Upper lobe of left lung (tissue), 6 donors: ENCODE data around the gene RNF17. TPM values are rescaled to one million over a fixed set of nuclear protein-coding genes. Genes with fewer than 3 reads are reported as not detected.
"Not testable (repeated sequence)": the region's sequence is repeated elsewhere in the genome, so short reads cannot be mapped to it uniquely, and the experiment has no call there.

Experiments used
- ATAC-seq, 2 donors: fragments of 200-7000 bp; cut with Tn5 transposase; one replicate each; pipeline ENCODE4 v1.9.1; 2022; ENCODE audit warnings: mild to moderate bottlenecking in 2 of 2, moderate library complexity in 2 of 2; ENCODE audit not compliant: low FRiP score in 2 of 2
- DNase-seq, 2 donors: peaks; one replicate each; pipeline ENCODE4 v3.0.0-alpha.2; 2019 to 2020
- H3K27ac ChIP-seq, 4 donors: fragments of 200-600 bp; sonication (generic); one replicate each; pipeline ENCODE4 v1.5.1; 2016 to 2019
- H3K27me3 ChIP-seq, 4 donors: fragments of 200-600 bp; sonication (generic); one replicate each; pipeline ENCODE4 v1.5.1; 2017 to 2019
- H3K36me3 ChIP-seq, 4 donors: fragments of 200-600 bp; sonication (generic); one replicate each; pipeline ENCODE4 v1.5.1; 2016 to 2019
- H3K4me1 ChIP-seq, 4 donors: fragments of 200-600 bp; sonication (generic); one replicate each; pipeline ENCODE4 v1.5.1; 2018 to 2019
- H3K4me3 ChIP-seq, 4 donors: fragments of 200-600 bp; sonication (generic); one replicate each; pipeline ENCODE4 v1.5.1; 2017 to 2019; ENCODE audit warnings: mild to moderate bottlenecking in 2 of 4, moderate library complexity in 1 of 4
- H3K9me3 ChIP-seq, 4 donors: fragments of 200-600 bp; sonication (generic); one replicate each; pipeline ENCODE4 v1.5.1; 2018 to 2019
- CTCF ChIP-seq, 6 experiments: fragments of 450-650 bp in 4 of 6; fragments of 200-600 bp in 2 of 6; sonication (generic) in 2 of 6; IDR thresholded peaks; one replicate each; pipeline ENCODE4 v1.5.1; 2016 to 2019; ENCODE audit warnings: antibody characterized with exemption in 6 of 6
- EP300 ChIP-seq, 4 donors: sonication (generic); formaldehyde crosslinking; IDR thresholded peaks; one replicate each; pipeline ENCODE4 v1.5.1; 2017; ENCODE audit warnings: antibody characterized with exemption in 4 of 4, control low read depth in 2 of 4
- POLR2A ChIP-seq, 4 donors: fragments of 450-650 bp; IDR thresholded peaks; one replicate each; pipeline ENCODE4 v1.5.1; 2016 to 2017; ENCODE audit warnings: antibody characterized with exemption in 4 of 4, mild to moderate bottlenecking in 2 of 4
- POLR2AphosphoS5 ChIP-seq, 2 donors: sonication (generic); formaldehyde crosslinking; IDR thresholded peaks; one replicate each; pipeline ENCODE4 v1.5.1; 2017; ENCODE audit warnings: antibody characterized with exemption in 2 of 2
- WGBS, 2 donors: methylation state at CpG; one replicate each; pipeline ENCODE4 v1.1.5; 2017 to 2018; 5-methylcytosine and 5-hydroxymethylcytosine counted together
- total RNA-seq, 6 donors: library from RNA; depleted of rRNA in 4 of 6; stranded (reverse); fragments of >200 nt in 4 of 6; gene quantifications; one replicate each; pipeline versions ENCODE4 v1.1.0 to v1.2.1, GENCODE V29; 2016 to 2021
- donor health status: DM: no; HTN: no; CAD: no; lungs with moderate emphysema.
- donor health status: DM: no; HTN: yes; CAD: no; lungs with severe emphysema.

RNF17 gene
- total RNA-seq, 6 donors from 2014 or later: 0.27 to 1.9 TPM; not detected in 4

DNA sequence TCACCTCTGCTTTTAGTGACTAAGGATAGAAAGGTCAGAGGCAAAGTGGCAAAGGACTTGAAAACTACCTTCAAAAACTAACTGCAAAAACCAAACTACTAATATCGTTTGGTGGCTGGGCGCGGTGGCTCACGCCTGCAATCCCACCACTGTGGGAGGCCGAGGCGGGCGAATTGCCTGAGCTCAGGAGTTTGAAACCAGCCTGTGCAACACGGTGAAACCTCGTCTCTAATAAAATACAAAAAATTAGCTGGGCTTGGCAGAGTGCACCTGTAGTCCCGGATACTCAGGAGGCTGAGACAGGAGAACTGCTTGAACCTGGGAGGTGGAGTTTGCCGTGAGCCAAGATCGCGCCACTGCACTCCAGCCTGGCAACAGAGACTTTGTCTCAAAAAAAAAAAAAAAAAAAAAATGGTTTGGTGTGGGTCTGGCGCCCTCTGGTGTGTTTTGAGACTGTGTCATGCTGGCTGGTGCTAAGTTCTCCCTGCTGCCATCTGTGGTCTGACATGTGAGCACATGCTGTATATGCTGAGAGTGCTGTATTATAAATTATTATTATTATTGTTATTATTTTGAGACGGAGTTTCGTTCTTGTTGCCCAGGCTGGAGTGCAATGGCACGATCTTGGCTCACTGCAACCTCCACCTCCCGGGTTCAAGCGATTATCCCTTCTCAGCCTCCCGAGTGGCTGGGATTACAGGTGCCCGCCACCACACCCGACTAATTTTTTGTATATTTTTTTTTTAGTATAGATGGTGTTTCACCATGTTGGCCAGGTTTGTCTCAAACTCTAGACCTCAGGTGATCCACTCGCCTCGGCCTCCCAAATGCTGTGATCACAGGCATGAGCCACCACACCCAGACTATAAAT, 36.0 kb upstream of the RNF17 start:
- Histone ChIP-seq H3K9me3 (no peaks in the 10 kb centered on the region), H3K27ac (no peak overlapping the region), H3K4me1 (peaks cover 0 to 4% (median 0%) of the 10 kb centered on the region in 4 donors), H3K27me3 (no peaks in the 10 kb centered on the region), H3K36me3 (no peaks in the 10 kb centered on the region), H3K4me3 (no peak overlapping the region)
- TF ChIP-seq EP300 (IDR thresholded peaks at IDR 0.05) (no peak), CTCF (IDR thresholded peaks at IDR 0.05) (peak; percentile 22 to 70 (median 55))
- WGBS, 2 donors: 61 to 66% methylated on average over 24 of the region's 24 CpGs
- peak; percentile 93 for ATAC-seq
- DNase-seq: peak in 1 of 2 donors; percentile 69

- not testable (repeated sequence) for H3K27me3 ChIP-seq, H3K36me3 ChIP-seq, DNase-seq, H3K4me3 ChIP-seq, H3K4me1 ChIP-seq, ATAC-seq, H3K9me3 ChIP-seq, H3K27ac ChIP-seq
- 91 to 92% methylated on average over 4 of the region's 4 CpGs for WGBS, 2 donors
Measured at GRCh38 chr13:24730873-24731567, 32.9 kb upstream of the RNF17 start.

DNA sequence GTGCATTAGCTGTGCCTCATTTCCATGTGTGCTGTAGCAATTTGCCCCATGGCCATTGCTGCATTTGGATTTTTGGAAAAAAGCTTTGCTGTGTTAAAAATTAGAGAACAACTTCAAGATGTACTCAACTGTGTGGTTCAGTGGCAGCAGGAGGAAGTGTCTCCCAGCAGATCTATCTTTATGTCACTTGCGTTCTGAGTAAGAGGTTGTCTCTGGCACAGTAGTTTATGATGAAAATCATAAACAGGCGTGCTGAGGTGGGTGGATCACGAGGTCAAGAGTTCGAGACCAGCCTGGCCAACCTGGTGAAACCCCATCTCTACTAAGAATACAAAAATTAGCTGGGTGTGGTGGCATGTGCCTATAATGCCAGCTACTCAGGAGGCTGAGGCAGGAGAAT, 29.0 kb upstream of the RNF17 start:
- ATAC-seq: no peak
- no peak for DNase-seq
- Histone ChIP-seq H3K9me3 (no peaks in the 10 kb centered on the region), H3K36me3 (no peaks in the 10 kb centered on the region), H3K27ac (no peak overlapping the region), H3K4me3 (no peak overlapping the region), H3K4me1 (no peaks in the 10 kb centered on the region), H3K27me3 (no peaks in the 10 kb centered on the region)
- WGBS, 2 donors: 54 to 60% methylated on average over 4 of the region's 4 CpGs
- TF ChIP-seq POLR2A (IDR thresholded peaks at IDR 0.05): no peak
- TF ChIP-seq POLR2AphosphoS5 (IDR thresholded peaks at IDR 0.05): no peak
- TF ChIP-seq CTCF (IDR thresholded peaks at IDR 0.05): no peak
- TF ChIP-seq EP300 (IDR thresholded peaks at IDR 0.05): no peak

DNA sequence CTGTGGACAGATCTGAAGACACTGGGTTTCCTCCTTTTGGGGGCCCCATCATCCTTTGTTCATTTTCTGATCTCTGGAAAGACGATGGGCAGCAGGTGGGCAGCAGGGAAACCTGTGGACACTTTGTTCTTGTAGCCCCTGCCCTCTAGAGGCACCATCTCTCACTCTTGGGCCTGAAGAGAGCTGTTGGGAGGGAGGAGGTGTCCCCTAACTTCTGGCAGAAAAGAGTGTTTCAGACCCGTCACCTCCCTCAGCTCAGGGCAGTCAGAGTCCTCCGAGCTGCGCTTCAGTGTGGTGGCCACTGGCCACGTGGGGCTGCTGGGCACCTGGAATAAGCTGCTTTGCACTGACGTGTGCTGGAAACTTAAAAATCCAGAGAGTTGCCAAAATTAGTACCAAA, 26.9 kb upstream of the RNF17 start:
- 84 to 87% methylated on average over 6 of the region's 6 CpGs for WGBS, 2 donors
- DNase-seq: no peak
- Histone ChIP-seq H3K9me3 (no peaks in the 10 kb centered on the region), H3K27me3 (no peaks in the 10 kb centered on the region), H3K4me1 (no peaks in the 10 kb centered on the region), H3K36me3 (no peaks in the 10 kb centered on the region), H3K27ac (no peak overlapping the region), H3K4me3 (no peak overlapping the region)
- no peak for ATAC-seq
- TF ChIP-seq POLR2A (IDR thresholded peaks at IDR 0.05): no peak
- no peak for TF ChIP-seq POLR2AphosphoS5 (IDR thresholded peaks at IDR 0.05)
- TF ChIP-seq CTCF (IDR thresholded peaks at IDR 0.05): no peak
- TF ChIP-seq EP300 (IDR thresholded peaks at IDR 0.05): no peak

DNA sequence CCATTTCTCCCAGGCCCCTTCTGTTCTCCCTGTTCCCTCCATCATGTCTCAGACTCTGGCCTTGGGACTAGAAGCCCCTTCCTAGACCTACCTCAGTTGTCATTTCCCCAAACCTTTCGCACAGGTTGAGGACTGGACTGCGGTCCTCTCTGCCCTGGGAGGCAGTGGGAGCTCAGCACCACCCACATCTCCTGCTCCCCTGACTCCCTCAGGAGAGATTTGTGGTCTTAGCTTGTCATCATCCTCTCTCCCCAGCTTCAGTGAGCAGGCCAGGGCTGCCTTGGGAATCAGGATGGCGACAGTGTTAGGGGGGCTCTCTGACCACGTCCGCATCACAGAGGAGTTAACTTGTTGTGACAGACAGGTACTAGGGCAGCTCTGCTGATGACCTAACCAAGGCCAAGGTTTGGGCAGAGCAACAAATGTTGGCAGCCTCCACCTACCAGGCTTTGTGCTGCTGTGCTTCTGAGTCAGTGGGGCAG, 25.6 kb upstream of the RNF17 start:
- H3K4me3 ChIP-seq: no peak overlapping the region
- DNase-seq (no peak), ATAC-seq (no peak)
- H3K27me3 ChIP-seq: no peaks in the 10 kb centered on the region
- 78 to 100% methylated on average over 3 to 5 of the region's 5 CpGs for WGBS, 2 donors
- H3K4me1 ChIP-seq: no peaks in the 10 kb centered on the region
- no peaks in the 10 kb centered on the region for H3K9me3 ChIP-seq
- no peak for TF ChIP-seq EP300 (IDR thresholded peaks at IDR 0.05)
- TF ChIP-seq POLR2A (IDR thresholded peaks at IDR 0.05): no peak
- TF ChIP-seq POLR2AphosphoS5 (IDR thresholded peaks at IDR 0.05): no peak
- TF ChIP-seq CTCF (IDR thresholded peaks at IDR 0.05): no peak
- no peak overlapping the region for H3K27ac ChIP-seq
- H3K36me3 ChIP-seq: no peaks in the 10 kb centered on the region
